Uterus (tissue), 2 donors: Measurements from ENCODE around the gene CUBN.

Source experiments
- POLR2A ChIP-seq, 2 donors: fragments of 450-650 bp; IDR thresholded peaks; one replicate each; pipeline ENCODE4 v1.6.1; 2016; ENCODE audit warnings: antibody characterized with exemption in 2 of 2, mild to moderate bottlenecking in 1 of 2, moderate library complexity in 1 of 2
- TF ChIP-seq, protein P1 (sequence below), 4 experiments: fragments of 200-600 bp in 2 of 4; fragments of 450-650 bp in 2 of 4; sonication (generic) in 2 of 4; IDR thresholded peaks; one replicate each; pipeline ENCODE4 v1.5.1; 2016 to 2019; ENCODE audit warnings: antibody characterized with exemption in 4 of 4, mild to moderate bottlenecking in 2 of 4, moderate library complexity in 1 of 4

DNA sequence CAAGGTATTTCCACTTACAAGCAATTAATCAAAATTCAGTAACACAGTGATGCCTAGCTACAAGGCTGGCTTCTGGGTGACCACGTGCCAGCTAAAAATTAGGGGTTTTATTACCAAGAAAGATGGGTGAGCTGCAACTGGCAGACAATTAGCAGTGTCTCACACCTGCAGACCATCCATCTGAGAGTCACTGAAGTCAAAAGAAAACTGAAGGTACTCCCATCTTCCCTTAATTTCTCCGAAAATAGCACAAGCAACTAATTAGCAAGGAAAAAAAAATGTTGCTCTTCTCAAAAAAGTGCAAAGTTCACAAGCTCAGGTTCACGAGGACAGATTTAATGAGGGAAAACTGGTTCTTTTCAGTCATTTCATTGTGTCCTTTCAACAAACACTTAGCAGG is 340.8 kb downstream of the CUBN start:
- TF ChIP-seq, protein P1, sequence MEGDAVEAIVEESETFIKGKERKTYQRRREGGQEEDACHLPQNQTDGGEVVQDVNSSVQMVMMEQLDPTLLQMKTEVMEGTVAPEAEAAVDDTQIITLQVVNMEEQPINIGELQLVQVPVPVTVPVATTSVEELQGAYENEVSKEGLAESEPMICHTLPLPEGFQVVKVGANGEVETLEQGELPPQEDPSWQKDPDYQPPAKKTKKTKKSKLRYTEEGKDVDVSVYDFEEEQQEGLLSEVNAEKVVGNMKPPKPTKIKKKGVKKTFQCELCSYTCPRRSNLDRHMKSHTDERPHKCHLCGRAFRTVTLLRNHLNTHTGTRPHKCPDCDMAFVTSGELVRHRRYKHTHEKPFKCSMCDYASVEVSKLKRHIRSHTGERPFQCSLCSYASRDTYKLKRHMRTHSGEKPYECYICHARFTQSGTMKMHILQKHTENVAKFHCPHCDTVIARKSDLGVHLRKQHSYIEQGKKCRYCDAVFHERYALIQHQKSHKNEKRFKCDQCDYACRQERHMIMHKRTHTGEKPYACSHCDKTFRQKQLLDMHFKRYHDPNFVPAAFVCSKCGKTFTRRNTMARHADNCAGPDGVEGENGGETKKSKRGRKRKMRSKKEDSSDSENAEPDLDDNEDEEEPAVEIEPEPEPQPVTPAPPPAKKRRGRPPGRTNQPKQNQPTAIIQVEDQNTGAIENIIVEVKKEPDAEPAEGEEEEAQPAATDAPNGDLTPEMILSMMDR (IDR thresholded peaks at IDR 0.05), result no peak
- TF ChIP-seq POLR2A (IDR thresholded peaks at IDR 0.05), result no peak
